Motor neuron (in vitro differentiated cells): Measurements from ENCODE around the gene PDE9A. TPM values are rescaled to one million over a fixed set of nuclear protein-coding genes. Genes with fewer than 3 reads are reported as not detected.

Experiments used
- ATAC-seq, 8 experiments: fragments of 200-7000 bp; cut with Tn5 transposase; replicated peaks in 6 of 8; 2 replicates each; pipeline ENCODE4 v1.8.0; 2021; ENCODE audit warnings: mild to moderate bottlenecking in 8 of 8, moderate library complexity in 8 of 8
- H3K27ac ChIP-seq, 2 donors: fragments of 250-450 bp; sonication (Bioruptor Pico); 2 replicates each; pipeline ENCODE4 v1.9.0; 2021; ENCODE audit warnings: antibody characterized with exemption in 2 of 2, mild to moderate bottlenecking in 2 of 2, moderate library complexity in 1 of 2
- H3K4me1 ChIP-seq, 2 donors: fragments of 250-450 bp; sonication (Bioruptor Pico); replicated peaks in 1 of 2; 2 replicates each; pipeline ENCODE4 v1.6.1; 2021; ENCODE audit warnings: antibody characterized with exemption in 2 of 2, mild to moderate bottlenecking in 2 of 2, moderate library complexity in 1 of 2
- H3K4me3 ChIP-seq, 5 donors: fragments of 250-450 bp; sonication (Bioruptor Pico); 2 replicates each; pipeline ENCODE4 v1.9.0; 2021; ENCODE audit warnings: antibody characterized with exemption in 5 of 5, mild to moderate bottlenecking in 5 of 5, moderate library complexity in 4 of 5
- WGBS, 10 experiments: fragments of 450-650 bp; shearing (Covaris generic); methylation state at CpG; one replicate each; pipeline ENCODE4 v1.0.0; 2022; 5-methylcytosine and 5-hydroxymethylcytosine counted together
- in situ Hi-C, 9 experiments: fragments of 400-800 bp; cut with MboI; loops; one replicate each; pipeline ENCODE4 v1.15.0; 2021; ENCODE audit warnings: low sequenced_read_pairs in 9 of 9, low pct_unique_long_range_greater_than_20kb in 2 of 9; ENCODE audit not compliant: unreplicated experiment in 9 of 9
- total RNA-seq, 8 experiments: library from RNA; unstranded; fragments of 300-600 nt; gene quantifications; 2 replicates each; pipeline versions ENCODE4 v1.2.3 to v1.2.4, GENCODE V29; 2022

Gene PDE9A
- total RNA-seq, 8 experiments from 2014 or later, result 0.31 to 21.2 (median 15.6) TPM; not detected in 2

- ATAC-seq, result no peak
- WGBS, 10 experiments, result 100% methylated on average over 1 to 2 of the region's 9 CpGs; no CpG with 5 or more reads in 7 of the 10 experiments
- in situ Hi-C loops, result no loop called here
- Histone ChIP-seq H3K27ac (no peak overlapping the region), H3K4me3 (no peak overlapping the region), H3K4me1 (no peaks in the 10 kb centered on the region)
Observed at GRCh38 chr21:42696501-42697040, 43.1 kb downstream of the PDE9A start.

GRCh38 chr21:42698733-42699132 is 45.3 kb downstream of the PDE9A start:
- ATAC-seq, result no peak
- Histone ChIP-seq H3K4me3 (no peak overlapping the region), H3K4me1 (peaks cover 6 to 14% of the 10 kb centered on the region in 2 donors), H3K27ac (no peak overlapping the region)
- in situ Hi-C loops, result no loop called here
- 34 to 100% (median 82%) methylated on average over 3 to 9 of the region's 9 CpGs; no CpG with 5 or more reads in 1 of the 10 experiments for WGBS, 10 experiments

- Histone ChIP-seq H3K4me3 (no peak overlapping the region), H3K4me1 (peaks cover 11 to 18% of the 10 kb centered on the region in 2 donors), H3K27ac (no peak overlapping the region)
- in situ Hi-C loops, result no loop called here
- no peak for ATAC-seq
- WGBS, 10 experiments, result 0 to 100% (median 88%) methylated on average over 2 to 4 of the region's 6 CpGs; no CpG with 5 or more reads in 2 of the 10 experiments
Observed at GRCh38 chr21:42699196-42699595, 45.8 kb downstream of the PDE9A start.

GRCh38 chr21:42701706-42702456 is 48.5 kb downstream of the PDE9A start:
- ATAC-seq, result no peak

GRCh38 chr21:42702720-42703119 is 49.3 kb downstream of the PDE9A start:
- Histone ChIP-seq H3K4me1 (peaks cover 34 to 50% of the 10 kb centered on the region in 2 donors), H3K4me3 (no peak overlapping the region), H3K27ac (peak overlapping the region in 1 of 2 donors; percentile 56)
- WGBS, 10 experiments, result 60 to 100% (median 81%) methylated on average over 1 to 9 of the region's 9 CpGs; no CpG with 5 or more reads in 4 of the 10 experiments
- in situ Hi-C loops, result no loop called here
- peak in 5 of 8 experiments; percentile 34 to 67 (median 42) for ATAC-seq

More at GRCh38 chr21:42701706-42702456, 48.5 kb downstream of the PDE9A start:
- 17 to 100% (median 91%) methylated on average over 5 to 7 of the region's 7 CpGs for WGBS, 10 experiments
- in situ Hi-C loops, result no loop called here
- Histone ChIP-seq H3K4me3 (no peak overlapping the region), H3K27ac (no peak overlapping the region), H3K4me1 (peaks cover 29 to 42% of the 10 kb centered on the region in 2 donors)

GRCh38 chr21:42703136-42703908 is 49.9 kb downstream of the PDE9A start:
- H3K27ac ChIP-seq, result peak overlapping the region; percentile 55 to 56
- no peak overlapping the region for H3K4me3 ChIP-seq
- WGBS, 10 experiments, result 60 to 100% (median 76%) methylated on average over 1 to 12 of the region's 24 CpGs; no CpG with 5 or more reads in 1 of the 10 experiments
- H3K4me1 ChIP-seq, result peaks cover 40 to 55% of the 10 kb centered on the region in 2 donors
- peak in 5 of 8 experiments; percentile 6 to 56 (median 37) for ATAC-seq
- in situ Hi-C loops, result no loop called here

- 40 to 100% (median 85%) methylated on average over 1 to 11 of the region's 18 CpGs; no CpG with 5 or more reads in 6 of the 10 experiments for WGBS, 10 experiments
- peak overlapping the region; percentile 18 to 55 for H3K27ac ChIP-seq
- H3K4me1 ChIP-seq, result peaks cover 43 to 59% of the 10 kb centered on the region in 2 donors
- peak in 5 of 8 experiments; percentile 19 to 63 (median 39) for ATAC-seq
- in situ Hi-C loops, result no loop called here
- H3K4me3 ChIP-seq, result no peak overlapping the region
Observed at GRCh38 chr21:42703965-42704364, 50.5 kb downstream of the PDE9A start.

- H3K4me1 ChIP-seq, result peaks cover 43 to 59% of the 10 kb centered on the region in 2 donors
- in situ Hi-C loops, result no loop called here
- 20 to 82% (median 77%) methylated on average over 1 to 10 of the region's 10 CpGs; no CpG with 5 or more reads in 4 of the 10 experiments for WGBS, 10 experiments
- H3K4me3 ChIP-seq, result no peak overlapping the region
- ATAC-seq, result no peak
- H3K27ac ChIP-seq, result peak overlapping the region in 1 of 2 donors; percentile 2
Observed at GRCh38 chr21:42704861-42705260, 51.4 kb downstream of the PDE9A start.

- H3K4me3 ChIP-seq, result no peak overlapping the region
- in situ Hi-C loops, result no loop called here
- peaks cover 43 to 59% of the 10 kb centered on the region in 2 donors for H3K4me1 ChIP-seq
- H3K27ac ChIP-seq, result peak overlapping the region in 1 of 2 donors; percentile 27
- ATAC-seq, result peak in 3 of 8 experiments; percentile 27 to 46 (median 39)
- WGBS, 10 experiments, result 29 to 95% (median 80%) methylated on average over 2 to 11 of the region's 19 CpGs; no CpG with 5 or more reads in 3 of the 10 experiments
Observed at GRCh38 chr21:42705346-42705745, 51.9 kb downstream of the PDE9A start.

- no peak overlapping the region for H3K4me3 ChIP-seq
- peaks cover 43 to 59% of the 10 kb centered on the region in 2 donors for H3K4me1 ChIP-seq
- peak in 5 of 8 experiments; percentile 41 to 60 (median 50) for ATAC-seq
- in situ Hi-C loops, result no loop called here
- H3K27ac ChIP-seq, result peak overlapping the region; percentile 1 to 27
- WGBS, 10 experiments, result 0 to 100% (median 53%) methylated on average over 1 to 10 of the region's 14 CpGs; no CpG with 5 or more reads in 4 of the 10 experiments
Observed at GRCh38 chr21:42705746-42706374, 52.4 kb downstream of the PDE9A start.

- H3K27ac ChIP-seq, result no peak overlapping the region
- no peak overlapping the region for H3K4me3 ChIP-seq
- WGBS, 10 experiments, result 0 to 96% (median 55%) methylated on average over 1 to 7 of the region's 13 CpGs; no CpG with 5 or more reads in 4 of the 10 experiments
- in situ Hi-C loops, result no loop called here
- no peak for ATAC-seq
- peaks cover 44 to 63% of the 10 kb centered on the region in 2 donors for H3K4me1 ChIP-seq
Observed at GRCh38 chr21:42706765-42707164, 53.3 kb downstream of the PDE9A start.

- in situ Hi-C loops, result no loop called here
- peaks cover 46 to 65% of the 10 kb centered on the region in 2 donors for H3K4me1 ChIP-seq
- WGBS, 10 experiments, result 10 to 100% (median 67%) methylated on average over 1 to 2 of the region's 7 CpGs; no CpG with 5 or more reads in 3 of the 10 experiments
- H3K4me3 ChIP-seq, result no peak overlapping the region
- peak overlapping the region in 1 of 2 donors; percentile 31 for H3K27ac ChIP-seq
- ATAC-seq, result peak in 1 of 8 experiments; percentile 10
Observed at GRCh38 chr21:42707207-42707830, 53.9 kb downstream of the PDE9A start.
